GM19324 (cell line): ENCODE data around the gene MCMBP.
"Not testable (repeated sequence)": the region's sequence is repeated elsewhere in the genome, so short reads cannot be mapped to it uniquely, and the experiment has no call there.

Source experiments
- ATAC-seq: cut with Tn5 transposase; IDR thresholded peaks from one replicate; pipeline ENCODE4 v1.9.1; 2021; ENCODE audit warnings: mild to moderate bottlenecking, moderate library complexity; ENCODE audit not compliant: unreplicated experiment, low FRiP score

MCMBP gene

DNA sequence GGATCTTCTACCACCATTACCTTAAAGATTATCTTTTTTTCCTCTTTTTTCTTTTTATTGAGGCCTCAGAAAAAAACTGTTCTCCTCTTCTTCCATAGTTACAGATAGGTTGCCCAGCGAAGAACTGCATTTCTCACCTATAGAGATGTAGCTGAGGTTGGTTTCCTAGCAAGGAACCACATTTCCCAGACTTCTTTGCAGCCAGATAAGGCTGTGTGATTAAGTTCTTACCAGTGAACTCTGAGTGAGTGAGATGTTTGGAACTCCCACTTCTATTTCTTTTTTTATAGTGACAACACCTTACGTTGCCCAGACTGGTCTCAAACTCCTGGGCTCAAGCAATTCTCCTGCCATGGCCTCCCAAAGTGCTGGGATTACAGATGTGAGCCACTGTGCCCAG lies 5.9 kb upstream of the MCMBP start:
- no peak for ATAC-seq

DNA sequence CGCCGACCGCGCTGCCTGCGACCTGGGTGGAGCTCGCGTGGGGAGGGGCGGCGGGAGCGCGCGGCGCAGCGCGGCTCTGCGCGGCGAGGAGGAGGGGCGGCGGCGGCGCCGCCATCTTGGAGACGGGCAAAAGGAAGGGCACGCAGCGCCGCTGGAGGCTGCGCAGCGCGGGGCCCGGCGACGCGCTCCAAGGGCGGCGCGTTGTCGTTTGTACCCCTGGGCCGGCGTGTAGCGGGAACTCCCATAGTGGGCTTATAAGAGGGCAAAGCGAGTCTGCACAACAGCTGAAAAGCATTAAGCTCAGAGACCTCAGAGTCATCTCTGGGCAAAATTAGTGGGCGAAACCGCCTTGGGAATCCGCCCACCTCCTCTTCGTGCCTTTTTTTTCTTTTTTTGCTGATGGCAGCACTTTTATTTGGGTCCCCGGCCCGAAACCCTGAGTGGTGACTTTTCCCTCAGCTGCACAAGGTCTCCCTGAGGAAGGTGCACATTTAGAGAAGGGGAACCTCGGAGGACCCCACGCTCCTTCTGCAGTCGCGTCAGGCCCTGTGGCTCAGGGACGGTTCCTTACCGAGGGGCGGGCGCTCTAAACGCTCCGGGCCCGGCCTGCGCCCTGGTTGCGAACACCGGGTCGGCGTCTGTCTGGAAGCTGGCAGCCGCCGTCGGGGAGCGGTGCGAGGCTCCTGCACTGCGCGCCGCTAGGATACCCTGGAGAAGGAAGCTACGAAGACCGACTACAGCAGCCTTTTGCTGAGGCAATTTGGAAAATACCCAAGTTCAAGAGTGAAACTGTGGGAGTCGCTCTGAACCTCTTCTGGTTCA lies 428 bp upstream of the MCMBP start:
- ATAC-seq, result peak; percentile 92

DNA sequence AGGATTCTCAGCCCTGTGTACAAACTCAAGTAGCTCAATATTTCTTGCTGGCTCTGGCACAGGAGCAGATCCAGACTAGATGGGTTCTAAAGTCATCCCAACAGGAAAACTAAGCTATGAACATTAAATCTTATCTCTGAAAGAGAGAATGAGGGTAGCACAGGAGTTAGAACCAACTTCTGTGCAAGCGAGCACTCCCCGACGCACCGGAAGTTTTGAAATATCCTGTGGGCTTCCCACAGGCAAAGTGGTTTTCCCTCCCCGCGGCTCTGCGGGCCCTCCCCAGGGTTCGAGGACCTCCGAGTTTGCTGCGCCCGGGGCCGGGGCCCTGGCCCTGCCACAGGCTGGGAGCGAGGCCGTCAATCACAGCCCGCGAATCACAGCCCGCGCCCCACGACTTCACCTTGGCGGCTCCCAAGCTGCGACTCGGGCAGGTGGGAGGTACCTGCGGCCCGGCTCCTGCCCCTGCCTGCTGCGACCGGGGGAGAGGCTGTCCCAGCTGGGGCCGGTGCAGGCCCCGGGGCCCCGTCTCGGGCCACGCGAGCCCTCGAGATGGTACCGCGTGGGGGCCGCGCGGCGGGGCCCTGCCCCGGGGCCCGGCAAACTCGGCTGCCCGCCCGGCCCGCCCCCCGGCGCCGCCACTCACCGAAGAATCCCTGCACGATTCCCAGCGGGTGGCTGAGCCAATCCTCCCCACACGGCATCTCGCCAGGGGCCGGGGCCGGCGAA lies 598 bp downstream of the MCMBP start:
- ATAC-seq, result peak; percentile 41

DNA sequence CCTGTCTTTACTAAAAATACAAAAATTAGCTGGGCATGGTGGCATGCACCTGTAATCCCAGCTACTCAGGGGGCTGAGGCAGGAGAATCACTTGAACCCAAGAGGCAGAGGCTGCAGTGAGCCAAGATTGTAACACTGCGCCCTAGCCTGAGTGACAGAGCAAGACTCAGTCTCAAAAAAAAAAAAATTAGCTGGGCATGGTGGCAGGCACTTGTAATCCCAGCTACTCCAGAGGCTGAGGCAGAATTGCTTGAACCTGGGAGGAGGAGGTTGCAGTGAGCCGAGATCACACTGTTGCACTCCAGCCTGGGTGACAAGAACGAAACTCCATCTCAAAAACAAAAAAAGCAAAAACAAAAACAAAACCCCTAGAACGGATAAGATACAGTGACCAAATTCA lies 3.2 kb downstream of the MCMBP start:
- not testable (repeated sequence) for ATAC-seq

DNA sequence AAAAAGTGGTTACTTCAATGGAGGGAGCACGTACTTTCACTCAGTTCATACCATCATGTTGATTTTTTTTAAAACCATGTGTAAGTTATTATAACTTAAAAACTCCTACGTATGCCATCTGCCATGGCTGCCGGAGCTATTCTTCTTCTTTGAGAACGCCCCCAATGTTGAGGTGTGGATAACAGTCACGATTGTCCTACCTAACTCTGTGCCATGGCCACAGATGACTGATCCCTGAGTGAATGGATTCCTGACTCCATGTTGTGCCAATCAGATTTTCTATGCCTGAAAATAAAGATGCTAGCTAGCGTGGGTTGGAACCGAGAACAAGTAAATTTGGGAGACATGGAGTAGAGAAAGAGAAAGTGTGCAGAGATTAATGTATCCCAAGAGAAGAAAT lies 5.3 kb downstream of the MCMBP start:
- no peak for ATAC-seq

DNA sequence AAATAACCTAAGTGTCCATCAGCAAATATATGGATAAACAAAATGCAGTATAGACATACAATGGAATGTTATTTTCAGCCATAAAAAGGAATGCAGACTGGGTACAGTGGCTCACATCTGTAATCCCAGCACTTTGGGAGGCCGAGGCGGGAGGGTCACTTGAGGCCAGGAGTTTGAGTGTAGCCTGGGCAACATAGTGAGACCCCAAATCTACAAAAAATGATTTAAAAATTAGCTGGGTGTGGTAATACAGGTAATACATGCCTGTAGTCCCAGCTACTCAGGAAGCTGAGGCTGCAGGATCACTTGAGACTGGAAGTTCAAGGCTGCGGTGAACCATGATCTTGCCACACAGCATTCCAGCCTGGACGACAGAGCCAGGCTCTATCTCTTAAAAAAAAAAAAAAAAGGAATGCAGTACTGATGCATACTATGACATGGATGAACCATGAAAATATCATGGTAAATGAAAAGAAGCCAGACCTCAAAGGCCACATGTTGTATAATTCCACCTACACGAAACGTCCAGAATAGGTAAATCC lies 6.9 kb downstream of the MCMBP start:
- ATAC-seq, result no peak

DNA sequence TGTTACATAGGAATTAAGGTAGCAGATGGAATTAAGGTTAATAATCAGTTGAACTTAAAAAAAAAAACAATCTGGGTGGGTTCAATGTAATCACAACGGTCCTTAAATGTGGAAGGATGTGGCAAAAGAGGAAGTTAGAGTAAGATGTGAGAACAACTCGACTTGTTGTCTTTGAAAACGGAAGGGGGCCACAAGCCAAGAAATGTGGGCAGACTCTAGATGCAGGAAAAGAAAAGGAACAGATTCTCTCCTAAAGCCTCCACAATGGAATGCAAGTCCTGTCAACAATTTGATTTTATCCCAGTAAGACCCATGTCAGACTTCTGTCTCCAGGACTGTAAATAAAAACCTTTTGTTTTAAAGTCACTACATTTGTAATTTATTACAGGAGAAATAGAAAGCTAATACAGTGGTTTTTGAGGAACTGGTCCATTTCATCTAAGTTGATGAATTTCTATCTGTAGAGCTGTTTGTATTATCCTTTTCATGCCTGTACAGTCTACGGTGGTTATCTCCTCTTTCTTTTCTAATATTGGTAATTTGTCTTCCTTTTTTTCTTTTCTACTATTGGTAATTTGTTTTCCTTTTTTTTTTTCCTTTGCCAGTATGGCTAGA lies 8.6 kb downstream of the MCMBP start:
- ATAC-seq, result no peak

DNA sequence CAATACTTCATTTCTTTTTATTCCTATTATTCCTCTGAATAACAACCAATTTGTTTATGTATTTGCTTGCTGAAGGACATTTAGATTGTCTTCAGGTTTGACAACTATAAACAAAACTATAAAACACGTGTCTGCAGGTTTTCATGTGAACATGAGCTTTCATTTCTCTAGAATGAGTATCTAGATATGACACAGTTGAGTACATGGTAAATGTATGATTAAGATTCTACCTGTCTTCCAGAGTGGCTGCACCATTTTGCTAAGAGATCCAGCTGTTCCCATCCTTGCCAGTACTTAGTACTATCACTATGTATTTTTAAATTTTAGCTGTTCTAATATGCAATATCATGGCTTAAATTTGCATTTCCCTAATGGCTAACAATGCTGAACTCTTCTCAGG lies 10.1 kb downstream of the MCMBP start:
- ATAC-seq, result no peak

DNA sequence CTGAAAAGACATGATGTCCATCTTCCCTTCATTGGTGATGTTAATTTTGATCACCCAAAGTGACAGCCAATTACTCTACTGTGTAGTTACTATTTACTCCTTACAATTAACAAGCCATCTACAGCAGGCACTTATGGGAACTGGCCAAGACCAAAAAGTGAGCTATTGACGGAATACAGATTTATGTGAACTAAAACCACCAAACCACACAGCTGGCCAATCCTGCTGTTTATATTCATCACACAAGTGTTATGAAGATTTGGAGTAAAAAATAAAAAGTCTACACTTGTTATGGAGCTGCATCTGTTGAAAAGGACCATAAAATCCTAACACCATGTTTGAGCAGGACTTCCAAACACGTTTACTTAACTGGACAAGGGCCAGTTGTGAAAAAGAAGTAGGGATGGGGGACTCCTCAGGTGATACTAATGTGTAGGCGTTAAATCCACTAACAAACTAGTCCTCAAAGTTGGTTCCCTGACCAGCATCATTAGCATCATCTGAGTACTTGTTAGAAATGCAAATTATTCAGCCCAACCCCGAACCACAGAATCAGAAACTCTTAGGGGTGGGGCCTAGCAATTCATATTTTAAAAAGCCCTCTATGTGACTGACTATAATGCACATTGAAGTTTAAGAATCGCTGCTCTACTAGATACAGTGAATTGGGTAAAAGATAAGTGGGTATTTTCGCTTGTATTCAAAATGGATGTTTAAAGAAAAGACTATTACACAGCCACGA lies 11.6 kb downstream of the MCMBP start:
- no peak for ATAC-seq

DNA sequence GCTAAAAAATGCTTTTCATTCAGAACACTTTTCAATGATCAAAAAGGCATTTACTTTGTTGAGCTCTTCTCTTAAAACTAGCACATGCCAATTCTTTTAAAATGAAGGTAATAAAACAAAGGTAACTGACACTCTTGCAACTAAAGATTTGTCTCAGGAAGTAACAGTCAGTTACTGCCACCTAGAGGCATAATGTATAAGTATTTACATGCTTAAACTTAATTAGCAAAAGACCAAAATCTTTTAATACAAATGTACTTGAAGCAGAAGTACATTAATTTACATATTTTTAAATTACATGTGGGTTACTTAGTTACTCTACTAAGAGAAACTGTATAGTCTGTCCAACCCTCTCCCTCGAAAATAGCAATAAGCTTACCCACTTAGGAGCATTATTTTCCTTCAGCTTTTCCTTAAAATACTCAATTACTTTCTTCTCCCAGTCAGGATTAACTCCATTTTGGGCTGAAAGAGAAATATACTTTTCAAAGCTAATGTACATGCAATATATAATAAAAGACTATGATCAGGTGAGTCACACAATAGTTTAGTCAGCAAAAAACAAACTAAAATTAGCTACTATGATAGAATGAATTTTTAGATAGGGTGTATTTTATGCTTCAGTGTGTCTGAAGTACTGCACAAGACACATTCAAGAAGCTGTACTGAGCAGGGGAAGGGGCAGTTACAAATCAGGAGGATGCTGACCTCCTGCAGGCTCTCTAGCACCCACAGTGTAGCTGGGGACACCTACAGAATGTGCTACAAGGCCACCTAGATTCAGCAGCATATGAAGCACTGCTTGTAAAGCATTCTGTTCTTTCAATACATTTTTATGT lies 13.0 kb downstream of the MCMBP start:
- no peak for ATAC-seq

DNA sequence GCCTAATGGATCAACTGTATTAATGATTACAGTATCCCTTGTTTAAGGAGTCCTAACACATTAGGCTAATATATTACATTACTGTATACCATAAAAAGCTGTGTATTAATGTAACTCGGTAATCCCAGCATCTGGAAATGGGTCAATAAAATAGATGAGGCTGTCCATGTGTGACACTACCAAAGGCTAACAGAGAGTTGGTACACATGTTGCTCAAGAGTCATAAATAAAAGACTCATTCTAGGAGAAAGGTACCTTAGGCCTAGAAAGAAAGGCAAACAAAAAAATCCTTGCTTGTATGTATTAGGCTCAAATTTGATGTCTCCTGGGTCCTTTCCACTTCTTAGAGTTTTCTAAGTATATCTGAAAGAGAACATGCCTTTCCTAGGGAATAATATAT lies 14.6 kb downstream of the MCMBP start:
- no peak for ATAC-seq

DNA sequence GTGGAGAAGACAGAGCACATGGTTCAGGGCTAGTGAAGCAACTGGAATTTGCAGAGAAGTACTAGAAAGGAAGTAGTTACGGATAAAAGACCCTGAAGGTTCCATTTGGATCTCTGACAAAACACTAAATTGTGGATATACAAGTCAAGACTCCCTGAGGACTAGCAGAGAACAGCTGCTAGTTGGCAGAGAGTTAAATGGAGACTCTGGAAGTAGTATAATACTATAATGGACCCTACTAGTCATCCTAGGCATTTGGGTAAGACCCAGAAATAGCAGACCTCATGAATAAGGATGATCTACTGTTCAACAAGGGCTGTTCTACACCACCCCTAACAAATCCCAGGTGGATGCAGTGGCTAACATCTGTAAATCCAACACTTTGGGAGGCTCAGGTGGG lies 19.1 kb downstream of the MCMBP start:
- ATAC-seq, result no peak

DNA sequence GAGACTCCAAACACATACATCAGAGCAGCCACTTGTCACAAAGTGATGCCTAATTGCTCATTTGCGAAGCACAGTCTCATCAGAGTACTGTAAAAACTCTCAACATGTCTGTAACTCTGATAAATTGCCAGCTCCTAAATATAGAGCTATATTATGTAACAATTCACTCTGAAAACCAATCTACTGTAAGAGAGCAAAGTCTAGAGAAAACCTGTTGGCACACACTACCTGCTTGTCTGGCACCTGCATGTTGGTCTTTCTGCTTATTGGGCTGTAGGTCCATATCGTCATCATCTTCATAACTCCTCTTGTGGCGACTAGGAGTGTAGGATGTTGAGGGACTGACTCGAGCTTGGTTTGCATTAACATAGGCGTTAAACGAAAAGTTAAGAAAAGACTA lies 19.8 kb downstream of the MCMBP start:
- ATAC-seq, result no peak

DNA sequence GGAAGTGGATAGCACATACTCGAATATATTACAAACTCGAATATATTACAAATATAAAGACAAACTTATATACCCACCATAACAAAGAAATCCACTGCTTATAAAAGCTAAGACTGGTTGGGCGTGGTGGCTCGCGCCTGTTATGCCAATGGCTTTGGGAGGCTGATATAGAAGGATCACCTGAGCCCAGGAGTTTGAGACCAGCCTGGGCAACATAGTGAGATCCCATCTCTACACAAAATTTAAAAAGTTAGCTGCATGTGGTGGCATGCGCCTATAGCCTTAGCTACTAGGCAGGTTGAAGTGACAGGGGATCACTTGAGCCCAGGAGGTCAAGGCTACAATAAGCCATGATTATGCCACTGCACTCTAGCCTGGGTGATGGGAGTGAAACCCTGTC lies 20.4 kb downstream of the MCMBP start:
- ATAC-seq, result no peak

DNA sequence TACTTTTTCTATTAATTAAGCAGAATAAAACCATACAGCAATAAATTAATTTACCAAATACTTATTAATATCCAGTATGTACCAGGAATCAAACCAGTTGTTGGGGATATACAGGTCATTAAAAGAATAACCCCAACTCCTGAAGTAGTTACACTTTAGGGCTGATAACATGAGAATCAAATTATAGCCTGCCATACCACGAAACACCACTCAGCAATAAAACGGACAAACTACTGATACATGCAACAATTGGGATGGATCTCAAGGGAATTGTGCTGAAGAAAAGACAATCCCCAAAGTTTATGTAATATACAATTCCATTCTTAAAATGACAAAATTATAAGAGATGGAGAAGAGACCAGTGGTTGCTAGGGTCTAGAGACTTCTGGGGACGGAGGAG lies 22.7 kb downstream of the MCMBP start:
- no peak for ATAC-seq

DNA sequence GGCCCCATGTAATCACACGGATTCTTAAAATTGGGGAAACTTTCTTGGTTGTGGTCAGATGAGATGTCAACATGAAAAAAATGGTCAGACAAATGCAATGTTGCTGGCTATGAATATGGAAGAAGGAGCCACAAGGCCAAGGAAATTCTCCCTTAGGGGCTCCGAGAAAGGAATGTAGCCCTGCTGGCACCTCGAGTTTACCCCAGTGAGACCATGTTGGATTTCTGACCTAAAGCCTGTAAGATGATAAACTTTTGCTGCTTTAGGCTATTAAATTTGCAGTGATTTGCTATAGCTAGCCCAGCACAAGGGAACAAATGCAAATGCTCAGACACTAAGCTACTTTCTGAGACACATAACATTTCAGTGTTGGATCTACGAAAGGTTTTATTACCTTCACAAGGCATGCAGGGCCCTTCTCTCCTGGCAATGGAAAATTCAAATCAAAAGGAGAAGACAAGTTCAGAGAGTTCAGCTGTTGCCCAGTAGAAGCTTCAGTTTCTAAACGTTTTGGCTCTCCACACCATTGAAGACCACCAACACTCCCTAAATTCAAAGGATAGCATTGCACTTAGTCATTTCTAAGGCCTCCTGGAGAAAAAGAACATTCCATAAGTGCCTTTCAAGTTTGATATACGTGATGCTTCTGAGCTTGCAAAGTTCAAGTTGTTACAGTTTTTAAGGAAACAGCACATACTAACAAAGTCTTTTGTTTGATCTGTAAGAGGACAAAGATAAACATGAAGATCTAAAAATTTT lies 23.4 kb downstream of the MCMBP start:
- no peak for ATAC-seq

DNA sequence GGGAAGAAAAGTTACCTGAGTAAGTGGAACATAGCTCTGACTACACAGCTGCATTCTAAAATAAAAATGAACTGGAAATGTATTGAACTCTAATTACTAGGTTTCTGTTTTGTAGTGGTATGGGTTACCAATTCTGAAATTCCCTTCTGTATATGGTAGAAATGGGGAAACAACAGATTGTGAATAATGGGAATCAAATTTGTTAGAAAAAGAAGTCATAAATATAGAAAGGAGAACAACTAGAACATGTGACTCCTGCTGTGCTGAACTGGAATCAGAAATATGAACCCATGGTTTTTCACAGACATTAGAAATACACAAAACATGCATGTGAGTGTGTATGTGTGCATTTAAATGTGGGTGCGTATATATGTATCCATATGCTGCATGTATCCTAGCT lies 27.0 kb downstream of the MCMBP start:
- no peak for ATAC-seq

DNA sequence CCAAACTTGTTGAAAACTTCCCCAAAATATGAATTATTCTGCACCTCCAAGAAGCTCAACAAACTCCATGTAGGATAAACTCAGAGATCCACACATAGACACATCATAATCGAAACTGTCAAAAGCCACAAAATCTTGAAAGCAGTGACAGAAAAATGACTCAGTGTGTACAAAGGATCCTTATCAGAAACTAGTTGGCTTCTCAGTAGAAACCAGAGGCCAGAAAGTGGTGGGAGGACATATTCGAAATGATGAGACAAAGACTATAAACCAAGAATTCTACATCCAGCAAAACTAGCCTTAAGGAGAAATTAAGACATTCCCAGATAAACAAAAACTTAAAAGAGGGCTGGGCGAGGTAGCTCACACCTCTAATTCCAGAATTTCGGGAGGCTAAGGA lies 38.5 kb downstream of the MCMBP start:
- ATAC-seq, result no peak

DNA sequence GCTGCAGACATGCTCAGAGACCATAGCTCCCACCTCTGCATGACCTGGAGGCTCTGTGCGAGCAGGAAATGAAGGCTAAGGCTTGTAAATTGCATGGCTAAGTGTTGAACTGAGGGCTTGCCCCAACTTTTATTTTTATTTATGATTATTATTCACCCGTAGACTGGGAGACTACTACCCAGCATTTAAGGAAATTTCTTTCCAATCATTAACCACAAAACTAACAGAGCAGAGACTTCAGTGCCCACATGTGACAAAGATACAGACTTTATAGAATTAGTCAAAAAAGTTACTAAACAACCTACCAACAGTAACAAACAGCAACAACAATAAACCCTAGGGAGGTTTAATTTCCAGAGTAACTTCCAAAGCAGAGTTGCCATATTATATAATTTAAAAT lies 39.7 kb downstream of the MCMBP start:
- ATAC-seq, result no peak
